ENCODE measurements around the gene SPART. TPM values are rescaled to one million over a fixed set of nuclear protein-coding genes. Genes with fewer than 3 reads are reported as not detected.
A peak's percentile ranks its signal among the peaks of the same experiment; 100 is the strongest.

SPART gene
- total RNA-seq, 4 donors from 2014 or later: 33.9 to 51.2 (median 38.1) TPM

GRCh38 chr13:36353001-36353400 is 6.8 kb upstream of the SPART start:
- H3K4me3 ChIP-seq (ENCODE audit: low read depth, poor library complexity, severe bottlenecking): no peak overlapping the region
- TF ChIP-seq, protein P1, sequence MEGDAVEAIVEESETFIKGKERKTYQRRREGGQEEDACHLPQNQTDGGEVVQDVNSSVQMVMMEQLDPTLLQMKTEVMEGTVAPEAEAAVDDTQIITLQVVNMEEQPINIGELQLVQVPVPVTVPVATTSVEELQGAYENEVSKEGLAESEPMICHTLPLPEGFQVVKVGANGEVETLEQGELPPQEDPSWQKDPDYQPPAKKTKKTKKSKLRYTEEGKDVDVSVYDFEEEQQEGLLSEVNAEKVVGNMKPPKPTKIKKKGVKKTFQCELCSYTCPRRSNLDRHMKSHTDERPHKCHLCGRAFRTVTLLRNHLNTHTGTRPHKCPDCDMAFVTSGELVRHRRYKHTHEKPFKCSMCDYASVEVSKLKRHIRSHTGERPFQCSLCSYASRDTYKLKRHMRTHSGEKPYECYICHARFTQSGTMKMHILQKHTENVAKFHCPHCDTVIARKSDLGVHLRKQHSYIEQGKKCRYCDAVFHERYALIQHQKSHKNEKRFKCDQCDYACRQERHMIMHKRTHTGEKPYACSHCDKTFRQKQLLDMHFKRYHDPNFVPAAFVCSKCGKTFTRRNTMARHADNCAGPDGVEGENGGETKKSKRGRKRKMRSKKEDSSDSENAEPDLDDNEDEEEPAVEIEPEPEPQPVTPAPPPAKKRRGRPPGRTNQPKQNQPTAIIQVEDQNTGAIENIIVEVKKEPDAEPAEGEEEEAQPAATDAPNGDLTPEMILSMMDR (IDR thresholded peaks at IDR 0.05): no peak
- TF ChIP-seq POLR2A (IDR thresholded peaks at IDR 0.05): no peak
- intact Hi-C loops (cut with DNase I; ENCODE audit: low total_unique reads): no loop called here
- WGBS, 2 donors: 70 to 73% methylated on average over 3 of the region's 3 CpGs
- DNase-seq (ENCODE audit: low spot score in 2 of 2): no peak

DNA sequence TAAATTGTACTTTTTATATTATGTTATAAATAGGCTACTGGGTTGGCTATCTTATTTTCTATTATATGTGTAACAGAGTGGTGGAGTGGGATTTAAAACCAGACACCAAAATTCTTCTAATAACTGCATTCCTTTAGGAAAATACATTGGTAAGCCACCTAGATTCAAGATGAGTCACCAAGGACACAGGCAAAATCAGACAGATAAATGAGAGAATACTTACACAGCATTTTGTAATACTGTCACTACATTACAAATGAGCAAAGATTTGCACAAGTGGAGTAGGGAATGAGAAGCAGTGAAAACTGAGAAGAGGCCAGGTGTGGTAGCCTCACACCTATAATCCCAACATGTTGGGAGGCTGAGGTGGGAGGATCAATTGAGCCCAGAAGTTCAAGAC is 6.2 kb upstream of the SPART start:
- DNase-seq (ENCODE audit: low spot score in 2 of 2): no peak
- no peak overlapping the region for H3K4me3 ChIP-seq (ENCODE audit: low read depth, poor library complexity, severe bottlenecking)
- intact Hi-C loops (cut with DNase I; ENCODE audit: low total_unique reads): no loop called here
- TF ChIP-seq POLR2A (IDR thresholded peaks at IDR 0.05): no peak
- TF ChIP-seq, protein P1 (IDR thresholded peaks at IDR 0.05): no peak

DNA sequence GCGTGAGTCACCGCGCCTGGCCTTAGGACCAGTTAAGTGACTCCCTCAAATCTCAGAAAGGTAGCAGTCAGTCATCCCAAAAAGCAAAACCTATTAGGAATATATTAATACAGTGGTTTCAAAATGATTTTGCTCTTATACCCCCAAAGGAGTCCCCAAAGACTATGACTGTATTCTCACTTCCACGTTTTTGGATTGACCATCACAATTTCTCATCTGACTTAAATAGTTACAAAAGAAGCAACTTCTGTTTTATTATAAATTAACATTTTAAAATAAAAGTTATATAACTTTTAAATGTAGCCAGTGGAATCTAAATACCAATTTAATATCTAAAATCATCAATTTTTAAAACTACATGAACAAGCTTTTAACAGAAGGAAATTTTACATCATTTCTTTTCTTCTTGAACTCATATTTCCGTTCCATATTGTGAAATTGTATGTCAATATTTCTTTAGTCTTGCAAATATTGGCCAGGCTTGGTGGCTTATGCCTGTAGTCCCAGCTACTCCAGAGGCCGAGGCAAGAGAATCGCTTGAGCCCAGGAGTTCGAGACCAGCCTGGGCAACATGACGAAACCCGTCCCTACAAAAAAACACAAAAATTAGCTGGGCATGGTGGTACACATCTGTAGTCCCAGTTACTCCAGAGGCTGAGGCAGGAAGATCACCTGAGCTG is 1.5 kb upstream of the SPART start:
- WGBS, 2 donors: 88 to 90% methylated on average over 10 of the region's 10 CpGs
- TF ChIP-seq, protein P1 (IDR thresholded peaks at IDR 0.05): no peak
- no peak for TF ChIP-seq POLR2A (IDR thresholded peaks at IDR 0.05)
- intact Hi-C loops (cut with DNase I; ENCODE audit: low total_unique reads): no loop called here
- no peak for DNase-seq (ENCODE audit: low spot score in 2 of 2)
- no peak overlapping the region for H3K4me3 ChIP-seq (ENCODE audit: low read depth, poor library complexity, severe bottlenecking)

DNA sequence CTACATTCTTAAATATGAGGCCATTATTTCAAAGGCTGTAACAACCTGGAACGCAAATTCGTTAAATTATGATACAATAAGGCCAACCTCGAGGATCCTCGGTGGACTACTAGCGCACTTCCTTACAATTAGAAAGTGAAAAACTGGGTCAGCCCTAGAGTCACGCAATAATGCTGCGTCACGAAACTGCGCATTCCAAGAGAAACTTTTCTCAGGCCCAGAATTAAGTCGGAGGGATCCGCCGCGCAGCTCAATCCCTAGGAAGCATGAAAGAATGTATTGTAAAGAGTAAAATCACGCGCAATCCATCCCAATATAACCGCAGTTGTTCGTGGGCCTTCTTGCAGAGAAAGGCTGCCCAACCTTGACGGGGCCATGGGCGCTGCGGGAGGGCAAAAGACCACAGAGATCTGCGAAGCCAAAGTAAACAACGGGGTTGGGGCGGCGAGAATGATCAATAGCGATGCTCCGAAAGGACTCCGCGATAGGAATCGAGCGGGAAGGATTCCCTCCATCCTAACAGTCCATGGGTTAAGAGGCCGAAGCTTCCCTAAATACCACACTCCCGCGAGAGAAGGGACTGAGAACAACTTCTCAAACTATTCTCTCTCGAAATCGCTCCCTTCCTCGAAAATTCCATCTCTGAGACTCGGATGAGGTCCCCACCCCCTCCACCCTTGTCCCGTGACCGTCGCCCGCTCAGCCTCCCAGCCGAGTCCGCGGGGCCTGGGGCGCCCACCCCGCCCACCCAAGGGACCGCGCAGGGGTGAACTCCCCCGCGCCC is 564 bp downstream of the SPART start:
- peak overlapping the region; percentile 60 for H3K4me3 ChIP-seq (ENCODE audit: low read depth, poor library complexity, severe bottlenecking)
- peak; percentile 84 to 96 for DNase-seq (ENCODE audit: low spot score in 2 of 2)
- WGBS, 2 donors: 0 to 1% methylated on average over 37 to 45 of the region's 50 CpGs
- intact Hi-C loops (cut with DNase I; ENCODE audit: low total_unique reads): no loop called here
- peak in 1 of 2 donors; percentile 50 for TF ChIP-seq POLR2A (IDR thresholded peaks at IDR 0.05)
- TF ChIP-seq, protein P1 (IDR thresholded peaks at IDR 0.05): no peak

DNA sequence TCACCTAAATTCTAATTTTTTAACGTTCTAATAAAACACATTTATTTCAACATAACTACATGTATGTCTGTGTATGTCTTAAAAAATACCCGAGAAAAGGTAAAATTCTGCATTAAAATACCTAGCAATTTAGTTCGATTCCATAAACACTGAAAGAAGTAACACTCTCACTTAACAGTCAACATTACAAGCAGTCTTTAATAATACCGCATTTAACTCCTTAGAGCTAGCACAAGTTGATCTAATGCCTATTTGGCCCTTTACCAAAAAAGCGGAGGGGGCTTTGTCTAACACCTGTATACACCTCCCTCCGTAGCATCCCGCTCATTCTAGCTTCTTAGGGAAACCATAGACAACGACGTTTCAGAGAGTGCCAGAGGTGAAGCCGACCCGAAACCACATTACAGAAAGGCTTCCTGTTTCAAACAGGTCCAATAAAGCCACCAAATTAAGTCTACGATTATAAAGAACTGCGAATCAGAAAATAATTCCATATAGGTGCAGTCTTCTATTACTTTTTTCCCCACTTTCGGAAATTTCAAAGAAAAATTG is 1.2 kb downstream of the SPART start:
- intact Hi-C loops (cut with DNase I; ENCODE audit: low total_unique reads): no loop called here
- DNase-seq (ENCODE audit: low spot score in 2 of 2): no peak
- H3K4me3 ChIP-seq (ENCODE audit: low read depth, poor library complexity, severe bottlenecking): peak overlapping the region; percentile 60
- 7% methylated on average over 14 of the region's 14 CpGs for WGBS, 2 donors
- no peak for TF ChIP-seq POLR2A (IDR thresholded peaks at IDR 0.05)
- TF ChIP-seq, protein P1 (IDR thresholded peaks at IDR 0.05): no peak
